ENCODE measurements around the gene TYW1B.
"Not testable (repeated sequence)": the region's sequence is repeated elsewhere in the genome, so short reads cannot be mapped to it uniquely, and the experiment has no call there.

The TYW1B gene

GRCh38 chr7:72700548-72700947 is 127.5 kb downstream of the TYW1B start:
- not testable (repeated sequence) for DNase-seq

- not testable (repeated sequence) for DNase-seq
Measured at GRCh38 chr7:72697066-72697465, 130.9 kb downstream of the TYW1B start.

- not testable (repeated sequence) for DNase-seq
Measured at GRCh38 chr7:72696643-72697042, 131.4 kb downstream of the TYW1B start.

DNA sequence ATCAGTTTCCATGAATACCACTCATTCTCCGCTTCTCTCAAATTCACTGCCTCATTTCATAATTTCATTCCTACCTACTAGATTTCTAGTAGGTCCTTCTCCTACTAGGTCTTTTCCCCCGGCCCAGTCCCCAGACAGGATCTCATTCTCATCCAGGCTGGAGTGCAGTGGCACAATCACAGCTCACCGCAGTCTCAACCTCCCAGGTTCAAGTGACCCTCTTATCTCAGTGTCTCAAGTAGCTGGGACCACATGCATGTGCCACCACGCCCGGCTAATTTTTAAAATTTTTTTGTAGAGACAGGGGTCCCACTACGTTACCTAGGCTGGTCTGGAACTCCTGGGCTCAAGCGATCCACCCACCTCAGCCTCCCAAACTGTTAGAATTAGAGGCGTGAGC is 132.5 kb downstream of the TYW1B start:
- DNase-seq: not testable (repeated sequence)

DNA sequence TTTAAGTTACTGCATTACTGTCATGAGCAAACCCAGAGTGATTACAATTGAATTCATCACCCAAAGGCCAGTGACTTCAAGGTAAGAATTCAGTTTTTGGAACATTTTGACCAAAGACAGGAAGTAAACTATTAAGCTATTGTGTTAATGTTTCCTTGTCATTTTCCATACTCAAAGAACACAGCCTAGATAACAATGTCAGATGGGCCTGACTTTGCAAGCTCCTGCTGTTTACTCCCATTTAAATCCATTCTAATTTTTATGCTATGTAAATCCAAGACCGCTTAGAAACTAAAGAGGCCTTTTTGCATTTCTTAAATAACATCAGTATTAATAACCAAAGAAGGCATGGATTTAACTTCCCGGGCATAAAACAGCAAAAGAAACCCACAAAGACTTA is 136.6 kb downstream of the TYW1B start:
- DNase-seq: not testable (repeated sequence)

GRCh38 chr7:72690177-72690576 is 137.8 kb downstream of the TYW1B start:
- not testable (repeated sequence) for DNase-seq

- DNase-seq: not testable (repeated sequence)
Measured at GRCh38 chr7:72689344-72689743, 138.7 kb downstream of the TYW1B start.

DNA sequence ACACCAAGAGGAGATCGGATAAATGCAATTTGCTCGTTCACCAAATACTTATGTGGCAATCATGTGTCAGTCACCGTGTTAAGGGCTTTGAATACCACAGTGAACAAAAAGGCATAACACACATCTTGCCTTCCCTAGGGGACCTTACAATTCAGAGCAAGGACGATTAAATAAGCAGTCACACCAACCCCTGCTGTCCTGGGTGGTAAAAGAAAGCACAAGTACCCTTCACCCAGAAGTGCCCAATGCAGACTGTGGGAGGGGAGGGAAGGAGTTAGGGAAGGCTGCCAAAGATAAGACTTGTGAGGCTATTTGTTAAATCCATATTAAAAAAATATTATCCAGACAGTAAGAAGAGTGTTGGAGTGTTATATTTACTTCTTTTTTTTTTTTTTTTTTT is 146.8 kb downstream of the TYW1B start:
- not testable (repeated sequence) for DNase-seq

DNA sequence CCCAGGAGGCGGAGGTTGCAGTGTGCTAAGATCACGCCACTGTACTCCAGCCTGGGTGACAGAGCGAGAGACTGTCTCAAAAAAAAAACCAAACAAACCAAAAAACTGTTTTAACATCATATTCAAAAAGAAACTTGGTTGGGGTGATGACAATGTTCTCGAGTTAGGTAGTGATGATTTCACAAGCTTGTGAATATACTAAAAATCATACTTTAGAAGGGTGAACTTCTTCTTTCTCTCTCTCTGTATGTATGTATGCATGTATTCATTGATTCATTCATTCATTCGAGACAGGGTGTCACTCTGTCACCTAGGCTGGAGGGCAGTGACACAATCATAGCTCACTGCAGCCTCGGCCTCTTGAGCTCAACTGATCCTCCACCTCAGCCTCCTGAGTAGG is 151.1 kb downstream of the TYW1B start:
- not testable (repeated sequence) for DNase-seq

- not testable (repeated sequence) for DNase-seq
Measured at GRCh38 chr7:72676086-72676690, 151.8 kb downstream of the TYW1B start.

DNA sequence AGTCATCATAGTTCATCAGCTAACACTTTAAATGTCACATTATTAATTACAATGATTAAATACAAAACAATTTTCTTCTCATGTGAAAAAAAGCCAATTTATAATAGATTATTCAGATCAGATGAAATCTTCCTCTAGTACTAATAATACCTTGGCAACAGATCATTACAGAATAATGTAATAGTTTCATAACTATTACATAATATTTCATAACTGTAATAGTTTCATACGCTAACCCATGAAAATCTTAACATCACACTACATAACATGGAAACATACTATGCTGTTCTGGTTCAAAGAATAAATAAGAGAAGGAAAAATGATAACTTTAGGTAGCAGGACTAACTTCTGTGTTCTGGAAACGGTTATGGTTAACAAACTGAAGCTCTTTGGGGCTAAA is 152.3 kb downstream of the TYW1B start:
- not testable (repeated sequence) for DNase-seq

DNA sequence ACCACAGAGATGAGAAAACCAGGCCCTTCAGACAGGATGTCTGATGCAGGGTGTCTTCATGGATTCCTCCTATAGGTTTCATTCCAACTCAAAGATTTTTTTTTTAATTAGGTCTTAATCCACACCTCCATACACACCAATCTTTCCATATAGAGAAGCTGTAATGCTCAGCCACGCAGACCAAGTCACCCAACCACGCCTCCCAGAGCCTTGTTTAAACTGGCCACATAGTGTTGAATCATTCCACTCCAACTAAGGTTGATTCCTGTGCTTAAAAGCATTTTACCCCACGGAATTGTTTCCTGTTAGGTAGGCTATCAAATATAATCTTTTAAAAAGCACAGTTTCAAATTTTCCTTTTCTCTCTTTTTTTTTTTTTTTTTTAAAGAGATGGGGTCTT is 153.6 kb downstream of the TYW1B start:
- DNase-seq: no peak

DNA sequence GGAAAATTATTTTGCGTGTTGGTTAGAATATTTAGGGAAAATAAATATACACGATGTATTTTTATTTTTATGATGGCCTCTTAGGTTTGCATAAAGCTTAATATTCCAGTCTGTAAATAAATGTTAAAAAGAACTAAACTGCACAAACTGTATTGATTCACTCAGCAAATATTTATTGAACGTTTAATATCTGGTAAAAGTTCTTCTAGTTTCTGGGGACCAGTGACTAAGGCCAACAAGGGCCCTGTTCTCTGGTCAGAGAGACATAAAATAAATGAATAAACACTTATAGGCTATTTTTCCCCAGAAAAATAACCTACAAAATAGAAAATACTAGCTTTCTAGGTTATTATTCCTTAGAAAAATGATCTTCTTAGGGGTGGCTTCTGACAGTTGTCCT is 157.2 kb downstream of the TYW1B start:
- DNase-seq: not testable (repeated sequence)

- DNase-seq: not testable (repeated sequence)
Measured at GRCh38 chr7:72668435-72668834, 159.6 kb downstream of the TYW1B start.

GRCh38 chr7:72667049-72667448 is 161.0 kb downstream of the TYW1B start:
- not testable (repeated sequence) for DNase-seq

DNA sequence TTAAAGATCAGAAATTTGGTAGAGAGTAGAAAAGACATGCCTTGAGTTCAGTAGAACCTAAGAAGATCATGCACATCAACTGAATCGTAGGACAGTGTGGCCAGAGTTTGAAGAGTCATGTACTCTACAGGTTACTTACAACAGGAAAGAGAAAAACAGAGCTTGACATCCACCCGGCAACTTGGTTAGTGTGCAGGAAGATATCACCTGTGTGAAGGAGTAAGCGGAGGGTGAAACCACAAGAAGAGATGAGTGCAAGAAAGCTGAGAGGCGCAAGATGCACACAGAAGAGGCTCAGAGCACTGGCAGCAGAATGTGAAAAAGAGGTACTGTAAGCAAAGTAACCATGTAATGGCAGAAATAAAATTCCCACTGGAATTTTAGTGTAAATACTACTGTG is 179.4 kb downstream of the TYW1B start:
- DNase-seq: not testable (repeated sequence)

DNA sequence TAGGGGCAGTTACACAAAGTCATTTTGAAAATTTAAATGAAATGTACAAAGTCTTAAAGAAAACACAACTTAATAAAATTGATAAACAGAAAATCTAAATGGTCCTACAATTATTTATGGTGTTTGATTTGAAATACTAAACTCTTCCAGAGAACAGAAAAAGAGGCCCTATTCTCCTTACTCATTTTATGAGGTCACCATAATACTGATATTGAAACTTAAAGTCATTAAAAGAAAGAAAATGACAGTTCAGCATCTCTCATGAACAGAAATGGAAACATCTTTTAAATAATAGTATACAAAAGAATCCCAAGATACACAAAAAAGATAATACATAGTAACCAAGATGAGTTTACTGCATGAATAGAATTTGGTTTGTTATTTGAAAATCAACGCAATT is 184.3 kb downstream of the TYW1B start:
- DNase-seq: not testable (repeated sequence)

- DNase-seq: not testable (repeated sequence)
Measured at GRCh38 chr7:72641485-72642248, 186.3 kb downstream of the TYW1B start.

DNA sequence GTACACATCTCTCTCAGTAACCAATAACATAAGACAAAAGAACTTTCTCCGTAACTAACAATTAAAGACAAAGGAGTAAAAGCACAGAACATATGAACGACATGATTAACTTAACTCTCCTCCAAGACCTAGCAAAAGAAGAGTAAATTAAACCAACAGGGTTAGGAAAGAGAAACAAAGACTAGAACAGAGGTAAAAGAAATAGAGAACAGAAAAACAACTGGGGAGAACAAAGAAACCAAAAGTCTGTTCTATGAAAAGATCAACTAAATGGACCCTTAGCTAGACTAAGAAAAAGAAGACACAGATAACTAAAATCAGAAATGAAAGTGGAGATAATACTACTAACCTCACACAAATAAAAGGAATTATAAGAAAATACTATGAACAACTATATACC is 187.3 kb downstream of the TYW1B start:
- DNase-seq: not testable (repeated sequence)

DNA sequence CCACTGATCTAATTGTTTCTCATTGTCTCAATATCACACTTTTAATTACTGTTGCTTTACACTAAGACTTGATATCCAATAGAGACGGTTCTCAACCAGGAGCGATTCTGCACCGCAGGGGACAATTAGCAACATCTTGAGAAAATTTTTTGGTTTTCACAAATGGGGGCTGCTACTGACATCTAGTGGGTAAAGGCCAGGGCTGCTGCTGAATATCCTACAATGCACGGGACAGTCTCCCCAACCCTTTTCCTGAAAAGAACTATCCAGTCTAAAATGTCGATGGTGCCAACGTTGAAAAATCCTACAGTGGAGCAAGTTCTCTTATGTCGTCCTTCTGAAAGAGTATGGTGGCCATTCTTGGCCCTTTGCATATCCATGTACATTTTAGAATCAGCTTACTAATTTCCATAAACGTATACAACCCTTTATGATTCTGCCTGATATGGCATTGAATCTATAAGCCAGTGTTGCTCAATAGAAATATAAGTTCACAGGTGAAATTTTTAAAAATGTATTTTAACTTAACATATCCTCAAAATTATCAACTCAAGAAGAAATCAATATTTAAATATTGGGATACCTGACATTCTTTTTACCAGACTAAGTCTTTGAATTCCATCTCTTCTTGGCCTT is 192.6 kb downstream of the TYW1B start:
- not testable (repeated sequence) for DNase-seq

- DNase-seq: not testable (repeated sequence)
Measured at GRCh38 chr7:72632765-72633292, 195.2 kb downstream of the TYW1B start.

DNA sequence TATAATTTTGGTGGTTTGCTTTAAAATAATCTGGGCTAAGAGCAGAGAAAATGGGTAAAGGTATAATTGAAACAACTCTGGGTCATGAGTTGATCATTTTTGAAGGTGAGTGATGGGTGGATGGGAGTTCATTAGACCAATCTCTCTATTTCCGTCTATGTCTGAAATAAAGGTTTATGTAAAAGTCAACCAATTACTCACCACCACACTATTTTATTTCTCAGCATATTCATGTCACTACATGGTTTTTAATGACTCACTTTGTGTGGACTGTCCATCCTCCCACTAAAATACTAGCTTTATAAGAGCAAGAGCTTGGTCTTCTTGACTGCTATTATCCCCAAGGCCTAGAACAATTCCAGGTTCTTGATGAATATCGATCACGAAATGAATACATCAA is 199.6 kb downstream of the TYW1B start:
- DNase-seq: not testable (repeated sequence)
